ENCODE results near the gene SH2D5.

- TF ChIP-seq CTCF (IDR thresholded peaks at IDR 0.05; ENCODE audit: insufficient read depth, low read length) = no peak
- no peak for TF ChIP-seq POLR2AphosphoS5 (IDR thresholded peaks at IDR 0.05; ENCODE audit: low read depth)
- no peak for TF ChIP-seq GABPA (IDR thresholded peaks at IDR 0.05; ENCODE audit: low read depth)
Measured at GRCh38 chr1:20683614-20684013, 48.9 kb downstream of the SH2D5 start.
